Osteoblast (primary cell): ENCODE measurements around the gene FERMT3. TPM values are rescaled to one million over a fixed set of nuclear protein-coding genes. Genes with fewer than 3 reads are reported as not detected.
A peak's percentile ranks its signal among the peaks of the same experiment; 100 is the strongest.

Experiments used
- DNase-seq: peaks from one replicate; pipeline ENCODE4 v3.0.0; 2011; ENCODE audit warnings: low spot score, mixed read lengths; ENCODE audit not compliant: insufficient read length; ENCODE audit errors: missing footprints
- H2AFZ ChIP-seq: 2 replicates; pipeline ENCODE4 v1.6.0; 2011; ENCODE audit warnings: mild to moderate bottlenecking, low read length
- H3K27ac ChIP-seq: 2 replicates; pipeline ENCODE4 v1.5.1; 2011; ENCODE audit warnings: mild to moderate bottlenecking, low read depth, low read length, moderate library complexity
- H3K27me3 ChIP-seq: 2 replicates; pipeline ENCODE4 v1.6.0; 2012; ENCODE audit warnings: mild to moderate bottlenecking, control low read depth, inconsistent platforms, low read length, moderate library complexity; ENCODE audit not compliant: insufficient read depth
- H3K36me3 ChIP-seq: 2 replicates; pipeline ENCODE4 v1.5.1; 2011; ENCODE audit warnings: mild to moderate bottlenecking, low read length, control low read depth, moderate library complexity; ENCODE audit not compliant: insufficient read depth
- H3K4me1 ChIP-seq: 2 replicates; pipeline ENCODE4 v1.5.1; 2011; ENCODE audit warnings: mild to moderate bottlenecking, low read length, control low read depth, moderate library complexity; ENCODE audit not compliant: insufficient read depth
- H3K4me2 ChIP-seq: 2 replicates; pipeline ENCODE4 v1.6.0; 2011; ENCODE audit warnings: mild to moderate bottlenecking, low read length; ENCODE audit not compliant: insufficient read depth
- H3K4me3 ChIP-seq: fragments of 200-600 bp; sonication (generic); 3 replicates; pipeline ENCODE4 v1.5.1; 2012; ENCODE audit warnings: mild to moderate bottlenecking, low read length, inconsistent platforms; ENCODE audit not compliant: insufficient read depth
- H3K79me2 ChIP-seq: 2 replicates; pipeline ENCODE4 v1.6.0; 2012; ENCODE audit warnings: mild to moderate bottlenecking, low read length, control low read depth, inconsistent platforms; ENCODE audit not compliant: insufficient read depth
- H3K9me3 ChIP-seq: 2 replicates; pipeline ENCODE4 v1.5.1; 2011; ENCODE audit warnings: low read depth, low read length, control low read depth
- H4K20me1 ChIP-seq: 2 replicates; pipeline ENCODE4 v1.6.0; 2012; ENCODE audit warnings: mild to moderate bottlenecking, low read length, control low read depth; ENCODE audit not compliant: insufficient read depth
- total RNA-seq: library from RNA; depleted of rRNA; stranded (reverse); fragments of >200 nt; gene quantifications from 2 replicates; pipeline ENCODE4 v1.2.3, GENCODE V29; 2012
- TF ChIP-seq, protein P1 (sequence below): IDR thresholded peaks from 2 replicates; pipeline ENCODE4 v1.5.1; 2011; ENCODE audit warnings: mild to moderate bottlenecking, low read depth, low read length, moderate library complexity; ENCODE audit errors: extremely low read depth

Gene FERMT3
- total RNA-seq, 1 donor: 1.1 TPM

DNA sequence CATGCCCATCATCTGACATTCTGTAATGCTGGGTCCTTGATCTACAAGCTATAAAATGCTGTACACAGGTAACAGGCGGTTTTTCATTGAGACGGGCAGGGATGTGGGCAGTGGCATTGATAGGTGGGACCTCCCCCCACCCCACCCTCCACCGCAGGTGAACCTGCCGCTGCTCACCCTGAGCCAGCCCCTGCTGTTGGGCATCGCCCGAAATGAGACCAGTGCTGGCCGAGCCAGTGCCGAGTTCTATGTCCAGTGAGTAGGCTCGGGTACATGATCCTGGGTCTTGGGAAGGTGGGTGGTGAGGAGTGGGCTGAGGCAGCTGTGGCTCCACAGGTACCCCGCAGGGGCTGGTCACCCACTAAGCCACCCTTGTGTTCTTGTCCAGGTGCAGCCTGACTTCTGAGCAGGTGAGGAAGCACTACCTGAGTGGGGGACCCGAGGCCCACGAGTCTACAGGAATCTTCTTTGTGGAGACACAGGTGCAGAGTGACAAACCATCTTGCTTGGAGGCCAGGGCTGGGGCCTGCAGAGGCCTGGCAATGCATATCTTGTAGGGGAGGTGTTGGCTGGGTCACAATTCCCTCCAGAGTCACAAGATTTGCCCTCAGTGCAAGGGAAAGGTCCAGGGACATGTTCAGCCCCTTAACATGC lies 22.7 kb downstream of the FERMT3 start:
- Histone ChIP-seq H3K4me3 (no peak overlapping the region), H4K20me1 (peaks cover 5% of the 10 kb centered on the region), H3K4me1 (peaks cover 31% of the 10 kb centered on the region), H3K27ac (no peak overlapping the region), H3K36me3 (no peaks in the 10 kb centered on the region), H3K9me3 (no peaks in the 10 kb centered on the region), H2AFZ (no peak overlapping the region), H3K79me2 (peaks cover 32% of the 10 kb centered on the region), H3K27me3 (no peaks in the 10 kb centered on the region), H3K4me2 (peak overlapping the region; percentile 95)
- no peak for DNase-seq
- TF ChIP-seq, protein P1, sequence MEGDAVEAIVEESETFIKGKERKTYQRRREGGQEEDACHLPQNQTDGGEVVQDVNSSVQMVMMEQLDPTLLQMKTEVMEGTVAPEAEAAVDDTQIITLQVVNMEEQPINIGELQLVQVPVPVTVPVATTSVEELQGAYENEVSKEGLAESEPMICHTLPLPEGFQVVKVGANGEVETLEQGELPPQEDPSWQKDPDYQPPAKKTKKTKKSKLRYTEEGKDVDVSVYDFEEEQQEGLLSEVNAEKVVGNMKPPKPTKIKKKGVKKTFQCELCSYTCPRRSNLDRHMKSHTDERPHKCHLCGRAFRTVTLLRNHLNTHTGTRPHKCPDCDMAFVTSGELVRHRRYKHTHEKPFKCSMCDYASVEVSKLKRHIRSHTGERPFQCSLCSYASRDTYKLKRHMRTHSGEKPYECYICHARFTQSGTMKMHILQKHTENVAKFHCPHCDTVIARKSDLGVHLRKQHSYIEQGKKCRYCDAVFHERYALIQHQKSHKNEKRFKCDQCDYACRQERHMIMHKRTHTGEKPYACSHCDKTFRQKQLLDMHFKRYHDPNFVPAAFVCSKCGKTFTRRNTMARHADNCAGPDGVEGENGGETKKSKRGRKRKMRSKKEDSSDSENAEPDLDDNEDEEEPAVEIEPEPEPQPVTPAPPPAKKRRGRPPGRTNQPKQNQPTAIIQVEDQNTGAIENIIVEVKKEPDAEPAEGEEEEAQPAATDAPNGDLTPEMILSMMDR: no peak

DNA sequence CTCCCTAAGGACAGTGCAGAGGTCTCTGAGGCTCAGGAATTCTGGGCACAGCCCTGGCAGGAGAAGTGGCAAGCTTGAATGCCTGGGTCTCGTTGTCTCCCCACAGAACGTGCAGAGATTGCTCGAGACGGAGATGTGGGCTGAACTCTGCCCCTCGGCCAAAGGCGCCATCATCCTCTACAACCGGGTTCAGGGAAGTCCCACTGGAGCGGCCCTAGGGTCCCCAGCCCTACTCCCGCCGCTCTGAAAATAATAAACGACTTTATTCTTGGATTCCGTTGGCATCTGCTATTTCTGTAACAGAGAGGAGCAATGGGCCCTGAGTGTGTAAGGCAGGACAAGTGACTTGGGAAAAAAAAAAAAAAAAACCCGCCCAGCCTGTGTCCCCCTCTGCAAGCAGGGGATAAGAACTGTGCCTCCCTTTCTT lies 23.2 kb downstream of the FERMT3 start:
- H3K27ac ChIP-seq: peak overlapping the region; percentile 5
- H3K4me2 ChIP-seq: peak overlapping the region; percentile 95
- no peaks in the 10 kb centered on the region for H3K9me3 ChIP-seq
- H3K79me2 ChIP-seq: peaks cover 30% of the 10 kb centered on the region
- peaks cover 31% of the 10 kb centered on the region for H3K4me1 ChIP-seq
- H3K27me3 ChIP-seq: no peaks in the 10 kb centered on the region
- no peaks in the 10 kb centered on the region for H3K36me3 ChIP-seq
- peak overlapping the region; percentile 15 for H2AFZ ChIP-seq
- peak overlapping the region; percentile 93 for H3K4me3 ChIP-seq
- TF ChIP-seq, protein P1: no peak
- H4K20me1 ChIP-seq: peaks cover 5% of the 10 kb centered on the region
- DNase-seq: no peak

DNA sequence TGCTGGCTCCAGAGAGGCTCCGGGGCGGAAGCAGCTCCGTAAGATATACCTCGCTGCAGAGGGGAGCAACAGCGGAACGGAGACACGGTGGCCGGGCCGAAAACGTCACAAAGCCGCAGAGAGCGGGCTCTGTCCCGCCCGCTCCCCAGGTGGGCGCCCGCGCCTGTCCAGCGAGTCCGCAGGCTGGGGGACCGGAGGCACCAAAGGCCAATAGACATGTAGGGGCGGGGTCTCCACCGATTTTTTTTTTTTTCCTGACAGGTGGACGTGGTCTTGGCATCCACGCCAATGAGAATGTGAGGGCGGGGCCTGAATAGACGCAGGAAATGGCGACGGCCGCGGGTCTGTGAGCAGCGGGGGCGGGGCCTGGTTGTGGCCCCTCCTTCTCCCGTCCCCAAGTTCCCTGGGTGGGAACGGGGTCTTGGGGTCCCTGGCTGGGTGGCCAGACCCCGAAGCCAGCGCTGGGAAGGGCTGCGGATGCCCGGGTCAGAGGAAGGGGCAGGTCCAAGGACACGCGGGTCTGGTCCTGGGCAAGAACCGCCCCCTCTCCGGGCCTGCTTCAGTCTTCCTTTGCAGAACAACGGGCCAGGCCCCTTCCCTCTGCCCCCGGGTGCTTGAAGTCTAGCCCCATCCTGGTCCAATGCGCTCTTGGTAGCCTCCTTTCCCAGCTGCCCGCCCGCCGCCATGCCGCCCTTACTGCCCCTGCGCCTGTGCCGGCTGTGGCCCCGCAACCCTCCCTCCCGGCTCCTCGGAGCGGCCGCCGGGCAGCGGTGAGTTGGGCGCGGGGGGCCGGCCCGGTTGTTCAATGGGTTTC lies 23.9 kb downstream of the FERMT3 start, which contains the start of gene DNAJC4:
DNAJC4 (plus strand) TSS at position 378 of the 814 bp plus-strand sequence; CDS start at position 685, 307 bp downstream.
- Histone ChIP-seq H3K27ac (peak within 1 kb of the TSS; percentile 63), H3K4me3 (peak within 1 kb of the TSS; percentile 93), H3K4me1 (peaks cover 30% of the 10 kb centered on the region), H3K27me3 (no peaks in the 10 kb centered on the region), H4K20me1 (peaks cover under 1% of the 10 kb centered on the region), H3K4me2 (peak within 1 kb of the TSS; percentile 95), H2AFZ (peak within 1 kb of the TSS; percentile 88), H3K36me3 (no peaks in the 10 kb centered on the region), H3K79me2 (peaks cover 29% of the 10 kb centered on the region), H3K9me3 (no peaks in the 10 kb centered on the region)
- peak; percentile 99 for DNase-seq
- TF ChIP-seq, protein P1: no peak

DNA sequence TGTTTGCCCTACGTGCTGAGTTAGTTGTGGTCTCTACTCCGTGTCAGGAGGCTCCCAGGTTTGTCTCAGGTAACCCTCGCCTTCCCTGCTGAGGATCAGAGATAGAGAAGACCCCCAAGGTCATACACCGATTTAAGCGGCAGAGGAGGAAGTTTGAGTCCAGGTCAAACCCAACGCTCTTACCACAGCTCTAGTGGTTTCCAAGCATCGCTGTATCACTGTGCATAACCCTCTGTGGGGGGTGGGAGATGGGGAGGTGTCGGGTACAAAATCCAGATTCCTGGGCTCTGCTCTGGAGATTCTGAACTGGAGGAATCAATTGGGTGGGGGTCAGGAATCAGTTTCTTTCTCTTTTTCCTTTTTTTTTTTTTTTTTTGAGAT lies 24.5 kb downstream of the FERMT3 start:
- Histone ChIP-seq H4K20me1 (peaks cover 7% of the 10 kb centered on the region), H3K4me2 (peak overlapping the region; percentile 95), H3K4me1 (peaks cover 32% of the 10 kb centered on the region), H3K27ac (peak overlapping the region; percentile 63), H3K79me2 (peaks cover 27% of the 10 kb centered on the region), H3K36me3 (no peaks in the 10 kb centered on the region), H3K27me3 (no peaks in the 10 kb centered on the region), H3K4me3 (peak overlapping the region; percentile 93), H2AFZ (peak overlapping the region; percentile 88), H3K9me3 (no peaks in the 10 kb centered on the region)
- TF ChIP-seq, protein P1: no peak
- DNase-seq: no peak
